ENCODE measurements around the gene EXOC1L.
A peak's percentile ranks its signal among the peaks of the same experiment; 100 is the strongest.

EXOC1L gene

GRCh38 chr4:55819634-55820033 is at the start of gene EXOC1L:
EXOC1L (plus strand) TSS chr4:55819790; CDS start chr4:55820027, 237 bp downstream.
- no peaks in the 10 kb centered on the region for H3K79me2 ChIP-seq
- TF ChIP-seq CTCF (IDR thresholded peaks at IDR 0.05) = no peak
- no peaks in the 10 kb centered on the region for H3K27me3 ChIP-seq (ENCODE audit: control insufficient read depth, insufficient read depth, low read length)
- no peak within 1 kb of the TSS for H3K9ac ChIP-seq
- H3K4me2 ChIP-seq (ENCODE audit: low read length) = peak within 1 kb of the TSS; percentile 34
- H3K27ac ChIP-seq = no peak within 1 kb of the TSS
- H3K4me3 ChIP-seq (ENCODE audit: low read depth, low read length) = no peak within 1 kb of the TSS
- H3K4me1 ChIP-seq = no peaks in the 10 kb centered on the region
- H3K36me3 ChIP-seq (ENCODE audit: control insufficient read depth, insufficient read depth, low read length) = no peaks in the 10 kb centered on the region
- H3K9me3 ChIP-seq (ENCODE audit: control insufficient read depth, low read length) = no peaks in the 10 kb centered on the region
- peak within 1 kb of the TSS; percentile 64 for H2AFZ ChIP-seq

- H3K27ac ChIP-seq = no peak overlapping the region
- H3K4me3 ChIP-seq (ENCODE audit: low read depth, low read length) = no peak overlapping the region
- no peaks in the 10 kb centered on the region for H3K9me3 ChIP-seq (ENCODE audit: control insufficient read depth, low read length)
- no peak for TF ChIP-seq CTCF (IDR thresholded peaks at IDR 0.05)
- H3K4me2 ChIP-seq (ENCODE audit: low read length) = no peak overlapping the region
- no peaks in the 10 kb centered on the region for H3K4me1 ChIP-seq
- H2AFZ ChIP-seq = no peak overlapping the region
- no peaks in the 10 kb centered on the region for H3K27me3 ChIP-seq (ENCODE audit: control insufficient read depth, insufficient read depth, low read length)
- H3K79me2 ChIP-seq = no peaks in the 10 kb centered on the region
- H3K9ac ChIP-seq = no peak overlapping the region
- H3K36me3 ChIP-seq (ENCODE audit: control insufficient read depth, insufficient read depth, low read length) = no peaks in the 10 kb centered on the region
Measured at GRCh38 chr4:55770662-55771061, 48.9 kb upstream of the EXOC1L start.

- H3K79me2 ChIP-seq = no peaks in the 10 kb centered on the region
- H3K4me1 ChIP-seq = no peaks in the 10 kb centered on the region
- no peak overlapping the region for H2AFZ ChIP-seq
- no peak for TF ChIP-seq CTCF (IDR thresholded peaks at IDR 0.05)
- H3K9ac ChIP-seq = no peak overlapping the region
- H3K9me3 ChIP-seq (ENCODE audit: control insufficient read depth, low read length) = no peaks in the 10 kb centered on the region
- H3K27ac ChIP-seq = no peak overlapping the region
- no peaks in the 10 kb centered on the region for H3K27me3 ChIP-seq (ENCODE audit: control insufficient read depth, insufficient read depth, low read length)
- H3K4me3 ChIP-seq (ENCODE audit: low read depth, low read length) = no peak overlapping the region
- no peaks in the 10 kb centered on the region for H3K36me3 ChIP-seq (ENCODE audit: control insufficient read depth, insufficient read depth, low read length)
- no peak overlapping the region for H3K4me2 ChIP-seq (ENCODE audit: low read length)
Measured at GRCh38 chr4:55781341-55781740, 38.2 kb upstream of the EXOC1L start.

GRCh38 chr4:55781812-55782211 is 37.8 kb upstream of the EXOC1L start:
- Histone ChIP-seq H3K9me3 (ENCODE audit: control insufficient read depth, low read length) (no peaks in the 10 kb centered on the region), H3K4me2 (ENCODE audit: low read length) (no peak overlapping the region), H3K4me1 (no peaks in the 10 kb centered on the region), H3K27me3 (ENCODE audit: control insufficient read depth, insufficient read depth, low read length) (no peaks in the 10 kb centered on the region), H3K4me3 (ENCODE audit: low read depth, low read length) (no peak overlapping the region), H3K79me2 (no peaks in the 10 kb centered on the region), H3K36me3 (ENCODE audit: control insufficient read depth, insufficient read depth, low read length) (no peaks in the 10 kb centered on the region), H2AFZ (no peak overlapping the region), H3K27ac (no peak overlapping the region), H3K9ac (no peak overlapping the region)
- no peak for TF ChIP-seq CTCF (IDR thresholded peaks at IDR 0.05)

- H3K36me3 ChIP-seq (ENCODE audit: control insufficient read depth, insufficient read depth, low read length) = no peaks in the 10 kb centered on the region
- no peak overlapping the region for H3K4me3 ChIP-seq (ENCODE audit: low read depth, low read length)
- no peak overlapping the region for H3K4me2 ChIP-seq (ENCODE audit: low read length)
- no peak for TF ChIP-seq CTCF (IDR thresholded peaks at IDR 0.05)
- no peaks in the 10 kb centered on the region for H3K9me3 ChIP-seq (ENCODE audit: control insufficient read depth, low read length)
- no peaks in the 10 kb centered on the region for H3K4me1 ChIP-seq
- no peaks in the 10 kb centered on the region for H3K27me3 ChIP-seq (ENCODE audit: control insufficient read depth, insufficient read depth, low read length)
- H3K79me2 ChIP-seq = no peaks in the 10 kb centered on the region
- no peak overlapping the region for H3K9ac ChIP-seq
- H2AFZ ChIP-seq = no peak overlapping the region
- no peak overlapping the region for H3K27ac ChIP-seq
Measured at GRCh38 chr4:55783584-55783983, 36.0 kb upstream of the EXOC1L start.
